Inflammatory macrophage (primary cell): ENCODE results near the gene SLC51B.
A peak's percentile ranks its signal among the peaks of the same experiment; 100 is the strongest.
"Not testable (repeated sequence)": the region's sequence is repeated elsewhere in the genome, so short reads cannot be mapped to it uniquely, and the experiment has no call there.

Experiments used
- DNase-seq, 2 donors: peaks; one replicate each; pipeline ENCODE4 v3.0.0-alpha.2; 2020 to 2022

Gene SLC51B

DNA sequence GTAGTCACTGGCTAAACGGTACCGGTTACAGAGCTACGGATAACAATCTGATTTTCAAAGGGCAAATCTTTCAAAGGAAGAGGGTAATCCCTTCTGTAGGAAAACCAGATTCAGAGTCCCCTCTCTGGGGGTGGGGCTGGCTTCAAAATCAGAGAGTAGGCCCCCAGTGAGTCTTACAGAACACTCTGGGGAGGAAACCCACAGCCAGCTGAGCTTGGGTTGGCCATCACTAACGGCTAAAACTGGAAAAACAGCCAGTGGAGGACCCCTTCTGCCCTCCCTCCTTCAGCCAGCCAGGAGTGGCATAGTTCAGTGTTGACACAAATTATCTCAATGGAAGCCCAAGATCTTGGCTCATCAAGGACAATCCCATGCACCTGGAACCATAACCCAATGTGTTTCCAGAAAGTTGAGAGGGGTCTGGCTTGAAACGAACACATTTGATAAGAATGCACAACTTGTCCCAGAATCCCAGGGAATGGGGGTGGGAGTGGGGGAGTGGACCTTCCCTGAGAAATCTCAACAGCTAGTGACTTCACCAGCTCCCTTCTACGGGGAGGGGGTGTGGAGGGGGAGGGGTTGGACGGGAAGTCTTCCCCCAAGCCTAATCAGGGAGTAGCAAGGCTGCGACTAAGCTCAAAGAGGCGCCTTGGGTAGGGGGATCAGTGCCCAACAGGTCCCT is 21.6 kb downstream of the SLC51B start:
- no peak for DNase-seq

DNA sequence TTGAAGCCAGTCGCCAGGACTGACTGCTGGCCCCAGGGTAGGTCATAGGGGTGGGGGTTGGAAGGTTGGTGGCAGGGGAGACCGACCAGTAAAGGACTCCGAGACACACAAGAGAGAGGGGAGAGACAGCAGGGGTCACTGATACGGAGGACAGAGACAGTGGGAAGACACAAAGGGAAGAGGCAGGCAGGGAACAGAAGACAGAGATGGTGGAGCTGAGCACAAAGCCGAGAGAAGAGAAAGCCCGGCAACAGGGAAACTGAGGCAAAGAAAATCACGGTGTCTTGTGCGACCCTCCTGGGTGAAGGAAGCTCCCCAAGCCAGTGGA is 22.1 kb downstream of the SLC51B start:
- no peak for DNase-seq

DNA sequence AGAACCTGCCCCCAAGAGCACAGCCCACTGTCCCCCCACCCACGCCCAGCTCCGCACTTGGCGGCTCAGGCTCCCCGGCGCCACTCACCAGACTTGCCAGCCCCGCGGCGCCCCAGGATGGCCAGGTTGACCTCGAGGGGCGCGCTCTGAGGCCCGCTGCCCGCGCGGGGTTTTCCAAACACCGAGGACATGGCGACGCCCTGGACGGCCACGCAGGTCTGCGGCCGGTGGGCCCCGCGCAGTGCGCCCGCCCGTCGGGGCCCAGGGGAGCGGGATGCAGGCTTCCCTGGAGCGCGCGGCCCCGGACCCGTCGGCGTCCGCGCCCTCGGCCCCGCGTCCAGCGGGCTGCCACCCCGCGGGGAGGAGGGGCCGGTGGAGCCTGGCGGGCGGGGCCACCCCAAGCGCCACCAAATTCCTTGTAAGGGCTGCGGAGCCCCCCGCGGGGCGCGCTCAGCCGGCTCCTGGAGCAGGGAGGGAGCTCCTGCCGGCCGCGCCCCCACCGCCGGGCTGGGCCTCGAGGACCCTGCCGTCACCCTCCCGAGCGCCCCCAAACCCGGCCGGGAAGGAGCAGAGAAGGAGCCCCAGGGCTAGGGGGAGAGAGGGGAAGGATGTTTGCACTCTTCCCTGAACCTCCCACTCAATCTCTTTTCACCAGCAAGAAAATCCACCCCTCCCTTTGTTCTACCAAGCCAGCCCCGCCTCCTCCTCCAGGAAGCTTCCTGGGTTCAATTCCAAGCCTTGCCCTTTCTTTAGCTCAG is 22.6 kb downstream of the SLC51B start, which contains the start of gene RASL12:
Gene RASL12, minus strand, starts transcription at position 347 of the 758 bp plus-strand sequence. Its CDS starts 156 bp downstream, at position 191.
- no peak for DNase-seq

GRCh38 chr15:65068403-65068788 is 23.2 kb downstream of the SLC51B start:
- DNase-seq: no peak

DNA sequence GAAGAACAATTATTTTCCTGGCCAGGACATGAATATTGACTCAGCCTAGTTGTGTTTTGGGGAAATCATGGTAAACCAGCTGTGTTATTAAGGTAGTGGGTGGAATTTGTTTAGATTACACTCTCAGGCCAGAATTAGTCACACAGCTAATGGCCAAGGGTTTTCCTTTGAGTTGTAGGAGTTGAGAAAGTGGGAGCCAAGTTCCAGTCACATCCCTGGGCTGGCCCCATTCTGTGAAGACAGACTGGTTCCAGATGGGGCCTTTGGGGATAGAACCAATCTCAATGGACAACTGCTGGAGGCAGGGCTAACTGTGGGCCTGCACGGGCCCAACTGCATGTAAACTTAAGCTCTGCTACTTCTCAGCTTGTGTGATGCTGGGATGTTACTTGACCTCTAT is 24.0 kb downstream of the SLC51B start:
- DNase-seq: no peak

- no peak for DNase-seq
Measured at GRCh38 chr15:65069779-65070546, 24.8 kb downstream of the SLC51B start.

- no peak for DNase-seq
Measured at GRCh38 chr15:65071381-65071811, 26.2 kb downstream of the SLC51B start.

DNA sequence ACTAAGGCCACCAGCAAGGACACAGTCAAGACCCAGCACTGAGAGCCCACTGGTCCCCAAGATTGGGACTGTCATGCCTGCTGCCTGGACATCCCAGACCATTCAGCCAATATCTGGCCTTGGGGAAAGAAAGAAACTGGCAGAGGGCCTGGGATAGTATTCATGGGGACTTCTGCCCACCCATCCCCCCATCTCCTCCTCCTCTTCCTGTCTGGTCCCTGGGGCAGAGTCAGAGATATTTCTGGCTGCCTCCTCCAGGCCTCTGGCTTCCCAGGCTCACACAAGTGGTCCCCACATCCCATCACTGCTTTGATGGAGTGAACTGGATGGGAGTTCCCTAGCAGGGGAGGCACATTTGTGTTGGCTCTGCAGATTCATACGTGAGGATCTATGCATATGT is 26.8 kb downstream of the SLC51B start:
- DNase-seq: no peak

- no peak for DNase-seq
Measured at GRCh38 chr15:65072617-65073016, 27.4 kb downstream of the SLC51B start.

GRCh38 chr15:65074946-65075345 is 29.8 kb downstream of the SLC51B start:
- not testable (repeated sequence) for DNase-seq

DNA sequence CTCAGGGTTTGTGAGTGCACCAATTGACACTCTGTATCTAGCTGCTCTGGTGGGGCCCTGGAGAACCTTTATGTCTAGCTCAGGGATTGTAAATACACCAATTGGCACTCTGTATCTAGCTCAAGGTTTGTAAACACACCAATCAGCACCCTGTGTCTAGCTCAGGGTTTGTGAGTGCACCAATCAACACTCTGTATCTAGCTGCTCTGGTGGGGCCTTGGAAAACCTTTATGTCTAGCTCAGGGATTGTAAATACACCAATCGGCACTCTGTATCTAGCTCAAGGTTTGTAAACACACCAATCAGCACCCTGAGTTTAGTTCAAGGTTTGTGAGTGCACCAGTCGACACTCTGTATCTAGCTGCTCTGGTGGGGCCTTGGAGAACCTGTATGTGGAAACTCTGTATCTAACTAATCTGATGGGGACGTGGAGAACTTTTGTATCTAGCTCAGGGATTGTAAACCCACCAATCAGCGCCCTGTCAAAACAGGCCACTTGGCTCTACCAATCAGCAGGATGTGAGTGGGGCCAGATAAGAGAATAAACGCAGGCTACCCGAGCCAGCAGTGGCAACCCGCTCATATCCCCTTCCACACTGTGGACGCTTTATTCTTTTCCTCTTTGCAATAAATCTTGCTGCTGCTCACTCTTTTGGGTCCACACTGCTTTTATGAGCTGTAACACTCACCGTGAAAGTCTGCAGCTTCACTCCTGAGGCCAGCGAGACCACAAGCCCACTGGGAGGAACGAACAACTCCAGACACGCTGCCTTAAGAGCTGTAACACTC is 30.6 kb downstream of the SLC51B start:
- DNase-seq: not testable (repeated sequence)

DNA sequence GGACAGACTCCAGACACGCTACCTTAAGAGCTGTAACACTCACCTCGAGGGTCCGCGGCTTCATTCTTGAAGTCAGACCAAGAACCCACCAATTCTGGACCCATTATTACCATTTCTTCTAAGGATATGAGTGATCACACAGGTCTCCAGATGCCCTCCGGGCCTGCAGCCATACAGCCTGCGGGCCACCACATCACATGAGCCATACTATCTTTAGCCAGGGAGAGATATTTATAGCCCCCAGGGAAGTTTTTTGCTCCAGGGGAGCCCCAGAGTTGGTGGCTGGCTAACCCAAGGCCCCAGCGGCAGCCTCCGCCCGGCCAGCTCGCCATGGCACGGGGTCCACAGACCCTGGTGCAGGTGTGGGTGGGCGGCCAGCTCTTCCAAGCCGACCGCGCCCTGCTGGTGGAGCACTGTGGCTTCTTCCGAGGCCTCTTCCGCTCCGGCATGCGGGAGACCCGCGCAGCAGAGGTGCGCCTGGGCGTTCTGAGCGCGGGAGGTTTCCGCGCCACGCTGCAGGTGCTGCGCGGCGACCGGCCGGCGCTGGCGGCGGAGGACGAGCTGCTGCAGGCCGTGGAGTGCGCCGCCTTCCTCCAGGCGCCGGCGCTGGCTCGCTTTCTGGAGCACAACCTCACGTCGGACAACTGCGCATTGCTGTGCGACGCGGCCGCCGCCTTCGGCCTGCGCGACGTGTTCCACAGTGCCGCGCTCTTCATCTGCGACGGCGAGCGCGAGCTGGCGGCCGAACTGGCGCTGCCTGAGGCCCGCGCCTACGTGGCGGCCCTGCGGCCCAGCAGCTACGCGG is 31.5 kb downstream of the SLC51B start, which contains the start of gene KBTBD13:
Gene KBTBD13, plus strand, starts transcription at position 261 of the 805 bp plus-strand sequence. Its CDS starts 70 bp downstream, at position 331.
- DNase-seq: no peak

- no peak for DNase-seq
Measured at GRCh38 chr15:65077291-65077980, 32.2 kb downstream of the SLC51B start.

GRCh38 chr15:65077981-65078352 is 32.8 kb downstream of the SLC51B start:
- DNase-seq: peak; percentile 42 to 68

- no peak for DNase-seq
Measured at GRCh38 chr15:65079580-65079979, 34.4 kb downstream of the SLC51B start.

DNA sequence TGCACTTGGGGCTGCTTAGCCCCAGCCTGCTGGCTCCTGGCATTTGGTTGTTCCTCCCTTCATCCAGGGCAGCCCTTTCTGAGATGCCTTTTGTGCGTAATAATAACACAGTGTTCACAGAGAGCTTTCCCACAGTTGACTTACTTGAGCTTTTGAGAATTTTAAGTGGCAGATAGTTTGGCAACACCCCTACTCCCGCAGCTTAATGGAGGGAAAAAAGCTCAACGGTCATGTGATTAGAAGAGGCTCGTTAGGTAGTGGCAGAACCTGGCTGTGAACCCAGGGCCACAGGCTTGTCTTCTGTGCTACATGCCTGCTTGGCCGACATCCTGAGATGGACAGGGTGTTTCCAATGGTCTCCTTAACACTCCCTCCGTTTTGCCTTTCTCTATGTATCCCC is 36.1 kb downstream of the SLC51B start:
- no peak for DNase-seq

GRCh38 chr15:65081758-65082157 is 36.6 kb downstream of the SLC51B start:
- peak; percentile 28 to 72 for DNase-seq

GRCh38 chr15:65082303-65082953 is 37.2 kb downstream of the SLC51B start:
- DNase-seq: peak; percentile 45 to 64

DNA sequence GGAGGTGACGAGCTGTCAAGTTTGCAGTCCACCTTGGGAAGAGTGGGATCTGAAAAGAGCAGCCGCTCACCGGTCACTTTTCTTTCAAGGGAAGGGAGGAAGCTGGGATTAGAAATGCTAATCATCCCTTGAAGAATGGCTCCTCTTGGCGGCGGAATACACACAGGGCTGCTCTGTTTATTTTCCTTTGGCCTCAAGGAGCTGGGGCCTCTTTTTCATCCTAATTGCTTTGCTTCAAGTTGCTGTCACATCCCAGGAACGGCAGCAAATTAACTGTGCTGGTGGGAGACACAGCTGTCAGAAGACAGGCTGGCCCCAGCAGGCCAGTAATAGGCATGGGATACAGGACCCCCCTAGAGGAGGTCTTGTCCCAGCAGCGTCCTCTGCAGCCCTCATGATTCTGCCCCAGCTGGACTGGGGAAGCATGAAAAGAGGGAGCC is 38.1 kb downstream of the SLC51B start:
- DNase-seq: no peak

DNA sequence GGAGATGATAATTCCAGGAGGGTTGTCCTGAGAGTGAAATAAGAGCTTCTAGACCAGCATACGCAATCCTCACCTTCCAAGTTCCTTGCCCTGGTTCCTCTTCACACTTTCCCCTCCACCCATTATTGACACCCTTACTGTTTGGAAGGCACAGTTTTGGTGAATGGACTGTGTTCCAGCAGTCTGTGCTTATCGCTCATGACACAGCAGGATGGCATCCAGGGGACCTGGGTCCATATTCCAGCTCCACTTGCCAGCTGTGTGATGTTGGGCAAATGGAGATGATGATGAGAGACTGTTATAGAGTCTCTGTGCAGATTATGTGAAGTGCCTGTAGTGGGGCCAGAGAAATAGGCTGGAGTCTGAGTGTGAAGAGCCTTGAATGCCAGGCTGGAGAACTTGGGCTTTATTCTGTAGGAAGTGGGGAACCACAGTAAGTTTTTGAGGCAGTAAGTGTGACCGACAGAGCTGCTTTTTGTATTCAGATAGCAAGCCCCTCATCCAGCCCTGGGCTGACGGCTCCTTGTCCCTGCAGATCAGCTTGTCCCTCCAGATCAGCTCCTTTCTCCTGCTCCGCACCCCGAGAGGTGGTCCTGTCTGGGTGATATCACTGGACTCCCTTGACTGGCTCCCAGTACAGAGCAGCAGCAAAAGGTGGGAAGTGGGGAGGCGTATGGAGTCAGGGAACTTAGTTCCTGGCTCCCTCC is 39.5 kb downstream of the SLC51B start:
- no peak for DNase-seq
